Transverse colon (tissue), 4 donors: Measurements from ENCODE around the gene PCSK6. TPM values are rescaled to one million over a fixed set of nuclear protein-coding genes. Genes with fewer than 3 reads are reported as not detected.

Experiments used
- DNase-seq: peaks from one replicate; pipeline ENCODE4 v3.0.0-alpha.2; 2019
- H3K27ac ChIP-seq, 4 donors: fragments of 200-600 bp; sonication (generic); 2 replicates each; pipeline ENCODE4 v1.5.1; 2016 to 2018; ENCODE audit warnings: inconsistent platforms in 4 of 4
- H3K27me3 ChIP-seq: fragments of 200-600 bp; sonication (generic); 2 replicates; pipeline ENCODE4 v1.5.1; 2017; ENCODE audit warnings: inconsistent platforms
- H3K36me3 ChIP-seq, 4 donors: fragments of 200-600 bp; sonication (generic); 2 replicates each; pipeline ENCODE4 v1.5.1; 2017 to 2019; ENCODE audit warnings: inconsistent platforms in 4 of 4
- H3K4me1 ChIP-seq, 4 donors: fragments of 200-600 bp; sonication (generic); 2 replicates each; pipeline ENCODE4 v1.5.1; 2017 to 2020; ENCODE audit warnings: inconsistent platforms in 4 of 4
- H3K4me3 ChIP-seq, 4 donors: fragments of 200-600 bp; sonication (generic); 1 replicate in 1 of 4; 2 replicates in 3 of 4; pipeline versions ENCODE4 v1.5.1 to v1.6.1; 2017 to 2019; ENCODE audit warnings: inconsistent platforms in 4 of 4
- H3K9me3 ChIP-seq, 2 donors: fragments of 200-600 bp; sonication (generic); 2 replicates each; pipeline ENCODE4 v1.5.1; 2017 to 2019; ENCODE audit warnings: inconsistent platforms in 2 of 2
- CTCF ChIP-seq, 5 experiments: fragments of 200-600 bp in 3 of 5; fragments of 450-650 bp in 2 of 5; sonication (generic) in 3 of 5; IDR thresholded peaks; 1 replicate in 2 of 5; 2 replicates in 3 of 5; pipeline ENCODE4 v1.5.1; 2016 to 2017; ENCODE audit warnings: antibody characterized with exemption in 5 of 5, inconsistent platforms in 3 of 5, mild to moderate bottlenecking in 2 of 5, moderate library complexity in 1 of 5
- EP300 ChIP-seq: sonication (generic); formaldehyde crosslinking; IDR thresholded peaks from one replicate; pipeline ENCODE4 v1.6.1; 2017; ENCODE audit warnings: antibody characterized with exemption, low read depth
- POLR2A ChIP-seq: fragments of 450-650 bp; IDR thresholded peaks from one replicate; pipeline ENCODE4 v1.6.1; 2016; ENCODE audit warnings: antibody characterized with exemption, mild to moderate bottlenecking, moderate library complexity
- POLR2AphosphoS5 ChIP-seq, 3 donors: sonication (generic); formaldehyde crosslinking; IDR thresholded peaks; one replicate each; pipeline ENCODE4 v1.6.1; 2016; ENCODE audit warnings: antibody characterized with exemption in 3 of 3
- WGBS, 2 donors: methylation state at CpG; one replicate each; pipeline ENCODE4 v1.1.5; 2018; ENCODE audit warnings: low coverage in 1 of 2; 5-methylcytosine and 5-hydroxymethylcytosine counted together
- in situ Hi-C, 4 donors: fragments of 200-750 bp; cut with MboI; loops; one replicate each; pipeline versions ENCODE4 v1.15.0 to v1.15.1; 2017; ENCODE audit warnings: low sequenced_read_pairs in 3 of 4, low pct_ligation_motif_present in 1 of 4, low pct_unique_long_range_greater_than_20kb in 1 of 4
- intact Hi-C: fragments of 100-400 bp; cut with DNase I; formaldehyde crosslinking; loops from one replicate; pipeline ENCODE4 v1.15.1; 2023; ENCODE audit warnings: low total_unique reads
- total RNA-seq, 4 donors: library from RNA; depleted of rRNA; stranded (reverse); fragments of >200 nt; gene quantifications; one replicate each; pipeline ENCODE4 v1.1.0, GENCODE V29; 2016

Gene PCSK6
- total RNA-seq, 4 donors from 2014 or later: 20.3 to 119 (median 49.7) TPM

- Histone ChIP-seq H3K27me3 (no peaks in the 10 kb centered on the region), H3K27ac (peak overlapping the region in 3 of 4 donors; percentile 11 to 43 (median 29)), H3K9me3 (no peaks in the 10 kb centered on the region), H3K4me1 (peaks cover 0 to 5% (median 0%) of the 10 kb centered on the region in 4 donors), H3K4me3 (no peak overlapping the region), H3K36me3 (no peaks in the 10 kb centered on the region)
- no peak for DNase-seq
- WGBS, 2 donors: 79 to 100% methylated on average over 1 to 18 of the region's 18 CpGs
- intact Hi-C loops: no loop called here
- TF ChIP-seq POLR2AphosphoS5 (IDR thresholded peaks at IDR 0.05): no peak
- no peak for TF ChIP-seq EP300
- no peak for TF ChIP-seq CTCF (IDR thresholded peaks at IDR 0.05)
- in situ Hi-C loops: no loop called here
Observed at GRCh38 chr15:101450403-101451265, 38.9 kb downstream of the PCSK6 start.

- TF ChIP-seq EP300 (no peak), POLR2A (no peak)
- Histone ChIP-seq H3K36me3 (no peaks in the 10 kb centered on the region), H3K27me3 (no peaks in the 10 kb centered on the region), H3K27ac (no peak overlapping the region), H3K4me3 (no peak overlapping the region), H3K4me1 (no peaks in the 10 kb centered on the region), H3K9me3 (no peaks in the 10 kb centered on the region)
- intact Hi-C loops: no loop called here
- no peak for DNase-seq
- in situ Hi-C loops: no loop called here
- 84 to 89% methylated on average over 5 to 21 of the region's 21 CpGs for WGBS, 2 donors
Observed at GRCh38 chr15:101449471-101450402, 39.8 kb downstream of the PCSK6 start.

DNA sequence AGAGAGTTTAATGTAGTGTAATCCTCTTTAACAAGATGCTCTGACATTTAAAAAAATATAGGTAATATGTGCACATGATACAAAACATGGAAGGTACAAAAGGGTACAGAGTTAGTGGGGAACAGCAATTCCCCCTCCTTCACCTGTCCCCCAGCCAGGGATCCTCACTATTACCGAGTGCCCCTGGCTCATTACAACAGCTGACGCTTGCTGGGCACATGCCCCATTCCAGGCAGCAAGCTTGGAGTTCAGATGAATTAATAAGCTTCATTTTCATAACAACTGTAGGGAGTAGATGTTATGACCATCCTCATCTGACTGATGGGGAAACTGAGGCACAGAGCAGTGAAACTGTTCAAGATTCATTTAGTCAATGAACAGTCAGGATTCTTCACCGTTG, 41.2 kb downstream of the PCSK6 start:
- no peaks in the 10 kb centered on the region for H3K9me3 ChIP-seq
- H3K4me1 ChIP-seq: no peaks in the 10 kb centered on the region
- H3K27me3 ChIP-seq: no peaks in the 10 kb centered on the region
- no peak overlapping the region for H3K4me3 ChIP-seq
- WGBS, 2 donors: 89 to 96% methylated on average over 3 of the region's 3 CpGs
- intact Hi-C loops: no loop called here
- no peaks in the 10 kb centered on the region for H3K36me3 ChIP-seq
- TF ChIP-seq POLR2A (no peak), CTCF (IDR thresholded peaks at IDR 0.05) (no peak), POLR2AphosphoS5 (IDR thresholded peaks at IDR 0.05) (no peak), EP300 (no peak)
- in situ Hi-C loops: no loop called here
- no peak for DNase-seq
- no peak overlapping the region for H3K27ac ChIP-seq

DNA sequence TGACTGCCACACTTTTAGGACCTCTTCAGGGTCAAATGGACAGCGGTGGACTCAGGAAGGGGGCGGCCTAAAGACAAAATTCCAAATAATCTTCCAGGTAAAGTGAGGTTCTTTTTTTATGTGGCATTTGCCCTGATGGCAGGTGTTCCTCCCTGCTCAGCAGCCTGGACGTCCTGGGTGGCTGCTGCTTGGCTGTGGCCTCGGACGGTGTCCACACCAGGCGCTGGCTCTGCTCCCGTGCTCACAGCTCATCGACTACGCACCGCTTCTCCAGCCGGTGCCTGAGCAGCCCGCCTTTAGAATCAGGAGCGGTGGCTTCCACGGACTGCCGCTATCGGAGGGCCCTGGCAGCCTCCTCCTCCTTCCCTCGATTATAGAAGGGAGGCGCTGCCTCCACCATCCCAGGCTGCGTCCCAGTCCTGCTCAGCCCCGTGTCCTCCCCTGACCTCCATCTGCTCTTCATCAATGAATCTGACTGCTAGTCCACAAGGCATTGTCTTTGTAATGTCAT, 41.9 kb downstream of the PCSK6 start:
- Histone ChIP-seq H3K4me1 (no peaks in the 10 kb centered on the region), H3K27me3 (no peaks in the 10 kb centered on the region), H3K36me3 (no peaks in the 10 kb centered on the region), H3K4me3 (no peak overlapping the region), H3K9me3 (no peaks in the 10 kb centered on the region), H3K27ac (no peak overlapping the region)
- DNase-seq: no peak
- WGBS, 2 donors: 89 to 94% methylated on average over 3 to 20 of the region's 20 CpGs
- intact Hi-C loops: no loop called here
- in situ Hi-C loops: no loop called here
- TF ChIP-seq EP300: no peak
- TF ChIP-seq POLR2A: no peak
- no peak for TF ChIP-seq CTCF (IDR thresholded peaks at IDR 0.05)
- no peak for TF ChIP-seq POLR2AphosphoS5 (IDR thresholded peaks at IDR 0.05)
